ENCODE measurements around the gene ACTMAP. TPM values are rescaled to one million over a fixed set of nuclear protein-coding genes. Genes with fewer than 3 reads are reported as not detected.

ACTMAP gene
- total RNA-seq, 1 experiment from 2014 or later: 27.7 TPM

DNA sequence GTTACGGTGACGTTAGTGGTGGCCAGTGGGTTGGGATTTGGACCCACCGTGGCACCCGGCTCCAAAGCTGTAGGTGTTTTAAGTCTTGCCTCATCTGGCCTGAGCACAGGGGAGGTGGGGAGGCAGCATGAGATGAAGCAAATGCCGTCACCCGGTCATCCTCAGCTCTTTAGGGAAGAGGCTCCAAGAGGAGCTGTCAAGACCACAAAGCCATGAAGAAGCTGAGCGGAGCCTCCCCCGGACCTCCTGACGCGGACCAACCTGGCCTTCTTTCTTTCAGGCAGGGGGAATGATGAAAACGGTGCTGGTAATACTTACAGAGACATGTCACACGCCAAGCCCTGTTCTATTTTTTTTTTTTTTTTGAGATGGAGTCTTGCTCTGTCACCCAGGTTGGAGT lies 7.4 kb downstream of the ACTMAP start:
- no peak overlapping the region for H3T11ph ChIP-seq (ENCODE audit: low read length)
- H4K91ac ChIP-seq (ENCODE audit: insufficient read length, low read depth, low read length): no peak overlapping the region
- H2BK120ac ChIP-seq (ENCODE audit: low read depth, low read length, poor library complexity, severe bottlenecking): no peak overlapping the region
- H3K79me2 ChIP-seq (ENCODE audit: insufficient read depth, low read length): no peaks in the 10 kb centered on the region
- no peaks in the 10 kb centered on the region for H3K23me2 ChIP-seq (ENCODE audit: insufficient read length, low read depth, low read length, poor library complexity, severe bottlenecking)
- H3K14ac ChIP-seq (ENCODE audit: insufficient read depth, low read length): no peak overlapping the region
- no peaks in the 10 kb centered on the region for H3K27me3 ChIP-seq (ENCODE audit: insufficient read depth, low read length)
- H2AK5ac ChIP-seq (ENCODE audit: insufficient read length, low read length): no peak overlapping the region
- no peak overlapping the region for H2BK20ac ChIP-seq (ENCODE audit: low read depth, low read length, poor library complexity, severe bottlenecking)
- no peak overlapping the region for H3K4ac ChIP-seq (ENCODE audit: low read depth, low read length)
- no peak overlapping the region for H2AFZ ChIP-seq (ENCODE audit: low read length)
- H3K9ac ChIP-seq (ENCODE audit: extremely low read depth, insufficient read length, low read length): no peak overlapping the region
- no peak overlapping the region for H3K4me2 ChIP-seq (ENCODE audit: insufficient read depth, insufficient read length, low read length)
- H4K8ac ChIP-seq (replicated peaks; ENCODE audit: insufficient read length, low read depth, low read length): no peak overlapping the region
- peaks cover 11 to 15% of the 10 kb centered on the region in 2 experiments for H3K4me1 Mint-ChIP-seq
- no peak overlapping the region for H3K18ac ChIP-seq (ENCODE audit: insufficient read length, low read depth, low read length)
- H2BK15ac ChIP-seq (ENCODE audit: low read depth, low read length): no peak overlapping the region
- no peaks in the 10 kb centered on the region for H3K9me3 Mint-ChIP-seq
- WGBS (ENCODE audit: extremely low coverage, insufficient read length, low lambda C conversion rate): no CpG with 5 or more reads among the region's 12 CpGs
- H3K36me3 Mint-ChIP-seq (ENCODE audit: insufficient read depth in 1 of 3, low read depth in 3 of 3): peaks cover 3 to 16% (median 12%) of the 10 kb centered on the region in 3 experiments; a peak in 4 of 7 replicates
- H3K56ac ChIP-seq (ENCODE audit: insufficient read length, low read depth, low read length): no peak overlapping the region
- no peaks in the 10 kb centered on the region for H3K9me3 ChIP-seq (ENCODE audit: control insufficient read depth, low read depth, low read length)
- H3K27ac ChIP-seq (ENCODE audit: insufficient read length, low read depth, low read length): no peak overlapping the region
- H3K27me3 Mint-ChIP-seq (ENCODE audit: low read depth): no peaks in the 10 kb centered on the region
- H3K4me1 ChIP-seq (ENCODE audit: insufficient read depth, low read length): 0 out of 2 replicates have a peak, but pooled peaks cover 4% of the 10 kb centered on the region
- no peak overlapping the region for H3K4me3 Mint-ChIP-seq
- H4K20me1 ChIP-seq (ENCODE audit: control insufficient read depth, insufficient read depth, insufficient read length): no peaks in the 10 kb centered on the region
- no peak overlapping the region for H3K27ac Mint-ChIP-seq
- TF ChIP-seq, protein P1, sequence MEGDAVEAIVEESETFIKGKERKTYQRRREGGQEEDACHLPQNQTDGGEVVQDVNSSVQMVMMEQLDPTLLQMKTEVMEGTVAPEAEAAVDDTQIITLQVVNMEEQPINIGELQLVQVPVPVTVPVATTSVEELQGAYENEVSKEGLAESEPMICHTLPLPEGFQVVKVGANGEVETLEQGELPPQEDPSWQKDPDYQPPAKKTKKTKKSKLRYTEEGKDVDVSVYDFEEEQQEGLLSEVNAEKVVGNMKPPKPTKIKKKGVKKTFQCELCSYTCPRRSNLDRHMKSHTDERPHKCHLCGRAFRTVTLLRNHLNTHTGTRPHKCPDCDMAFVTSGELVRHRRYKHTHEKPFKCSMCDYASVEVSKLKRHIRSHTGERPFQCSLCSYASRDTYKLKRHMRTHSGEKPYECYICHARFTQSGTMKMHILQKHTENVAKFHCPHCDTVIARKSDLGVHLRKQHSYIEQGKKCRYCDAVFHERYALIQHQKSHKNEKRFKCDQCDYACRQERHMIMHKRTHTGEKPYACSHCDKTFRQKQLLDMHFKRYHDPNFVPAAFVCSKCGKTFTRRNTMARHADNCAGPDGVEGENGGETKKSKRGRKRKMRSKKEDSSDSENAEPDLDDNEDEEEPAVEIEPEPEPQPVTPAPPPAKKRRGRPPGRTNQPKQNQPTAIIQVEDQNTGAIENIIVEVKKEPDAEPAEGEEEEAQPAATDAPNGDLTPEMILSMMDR (conservative IDR thresholded peaks at IDR 0.05): no peak
- H2BK5ac ChIP-seq (ENCODE audit: insufficient read length, low read length): no peak overlapping the region
- no peak overlapping the region for H2BK12ac ChIP-seq (ENCODE audit: insufficient read length, low read depth, low read length)
- H3K23ac ChIP-seq (ENCODE audit: insufficient read length, low read depth, low read length): no peak overlapping the region
- no peaks in the 10 kb centered on the region for H3K79me1 ChIP-seq (ENCODE audit: insufficient read depth, low read depth, low read length, poor library complexity, severe bottlenecking)
- DNase-seq: no peak
- no peak overlapping the region for H4K5ac ChIP-seq (ENCODE audit: insufficient read length, low read depth, low read length)

All from H9 (cell line).